Posterior vena cava (tissue), 2 donors: Measurements from ENCODE around the gene BTNL3. TPM values are rescaled to one million over a fixed set of nuclear protein-coding genes. Genes with fewer than 3 reads are reported as not detected.
"Not testable (repeated sequence)": the region's sequence is repeated elsewhere in the genome, so short reads cannot be mapped to it uniquely, and the experiment has no call there.

Source experiments
- DNase-seq: peaks from one replicate; pipeline ENCODE4 v3.0.0-alpha.2; 2020; ENCODE audit warnings: low spot score
- intact Hi-C, 2 donors: fragments of 100-400 bp; cut with DNase I; formaldehyde crosslinking; loops; one replicate each; pipeline versions ENCODE4 v1.14.1 to v1.14.2; 2022 to 2023
- long read RNA-seq, 2 donors: library from polyadenylated mRNA; unstranded; transcript quantifications; one replicate each; pipeline ENCODE4 v2.0.0, GENCODE V29; 2020 to 2021
- total RNA-seq, 2 donors: library from RNA; stranded (reverse); fragmentation: NEBNext Ultra II Directional; extraction: Animal tissue kit (Norgen Biotek cat#: 25700); gene quantifications; one replicate each; pipeline ENCODE4 v1.2.1, GENCODE V29; 2021
- donor health status: DM: yes; HTN: yes; CAD: no.
- donor health status: DM: yes; HTN: yes; CAD: no.

The BTNL3 gene, protein sequence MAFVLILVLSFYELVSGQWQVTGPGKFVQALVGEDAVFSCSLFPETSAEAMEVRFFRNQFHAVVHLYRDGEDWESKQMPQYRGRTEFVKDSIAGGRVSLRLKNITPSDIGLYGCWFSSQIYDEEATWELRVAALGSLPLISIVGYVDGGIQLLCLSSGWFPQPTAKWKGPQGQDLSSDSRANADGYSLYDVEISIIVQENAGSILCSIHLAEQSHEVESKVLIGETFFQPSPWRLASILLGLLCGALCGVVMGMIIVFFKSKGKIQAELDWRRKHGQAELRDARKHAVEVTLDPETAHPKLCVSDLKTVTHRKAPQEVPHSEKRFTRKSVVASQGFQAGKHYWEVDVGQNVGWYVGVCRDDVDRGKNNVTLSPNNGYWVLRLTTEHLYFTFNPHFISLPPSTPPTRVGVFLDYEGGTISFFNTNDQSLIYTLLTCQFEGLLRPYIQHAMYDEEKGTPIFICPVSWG
- total RNA-seq, result not detected
- long read RNA-seq, donor 1, result 0 reads
- long read RNA-seq, donor 2, result 0 reads

DNA sequence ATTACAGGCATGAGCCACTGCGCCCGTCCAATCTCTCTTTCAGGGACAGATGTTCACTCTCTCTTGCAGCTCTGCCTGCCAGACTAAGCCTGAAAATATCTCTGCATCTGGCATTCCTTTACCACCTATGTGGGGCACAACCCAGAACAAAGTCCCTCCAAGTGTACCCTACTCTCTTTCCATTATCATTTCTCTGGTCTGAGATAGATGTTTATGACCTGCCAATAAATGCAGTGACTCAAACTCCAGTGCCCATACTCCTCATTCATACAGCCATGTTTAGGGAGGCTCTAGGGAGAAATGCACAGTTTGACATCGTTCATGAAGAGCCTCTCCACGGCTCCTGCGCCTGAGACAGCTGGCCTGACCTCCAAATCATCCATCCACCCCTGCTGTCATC lies at the start of gene BTNL3:
BTNL3 (plus strand) TSS at position 255 of the 400 bp plus-strand sequence. CDS start 183 bp downstream, outside the sequence.
- DNase-seq, result no peak
- intact Hi-C loops, result no loop called here

DNA sequence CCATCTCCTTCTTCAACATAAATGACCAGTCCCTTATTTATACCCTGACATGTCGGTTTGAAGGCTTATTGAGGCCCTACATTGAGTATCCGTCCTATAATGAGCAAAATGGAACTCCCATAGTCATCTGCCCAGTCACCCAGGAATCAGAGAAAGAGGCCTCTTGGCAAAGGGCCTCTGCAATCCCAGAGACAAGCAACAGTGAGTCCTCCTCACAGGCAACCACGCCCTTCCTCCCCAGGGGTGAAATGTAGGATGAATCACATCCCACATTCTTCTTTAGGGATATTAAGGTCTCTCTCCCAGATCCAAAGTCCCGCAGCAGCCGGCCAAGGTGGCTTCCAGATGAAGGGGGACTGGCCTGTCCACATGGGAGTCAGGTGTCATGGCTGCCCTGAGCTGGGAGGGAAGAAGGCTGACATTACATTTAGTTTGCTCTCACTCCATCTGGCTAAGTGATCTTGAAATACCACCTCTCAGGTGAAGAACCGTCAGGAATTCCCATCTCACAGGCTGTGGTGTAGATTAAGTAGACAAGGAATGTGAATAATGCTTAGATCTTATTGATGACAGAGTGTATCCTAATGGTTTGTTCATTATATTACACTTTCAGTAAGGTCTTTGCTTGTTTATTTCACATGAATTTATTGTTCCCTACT lies 38.2 kb upstream of the BTNL3 start:
- intact Hi-C loops, result no loop called here
- no peak for DNase-seq

DNA sequence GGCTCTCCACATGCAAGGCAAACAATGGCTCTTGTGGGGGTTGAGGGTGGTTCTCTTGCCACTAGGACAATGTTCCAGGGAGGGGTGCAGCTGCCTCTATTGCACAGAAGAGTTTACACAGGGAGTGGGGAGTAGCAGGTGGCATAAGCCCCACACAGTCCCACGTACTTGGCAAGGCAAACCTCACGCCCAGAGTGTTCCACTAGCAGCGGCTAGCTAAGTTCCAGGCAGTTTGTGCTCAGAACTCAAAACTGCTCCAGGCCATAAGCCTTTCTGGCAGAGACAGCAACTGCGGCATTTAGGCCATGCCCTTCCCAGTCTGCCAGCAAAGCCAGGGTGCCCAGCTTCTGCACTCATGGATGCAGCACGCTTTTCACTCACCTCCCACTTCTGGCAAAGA lies 29.0 kb upstream of the BTNL3 start:
- no peak for DNase-seq
- intact Hi-C loops, result no loop called here

DNA sequence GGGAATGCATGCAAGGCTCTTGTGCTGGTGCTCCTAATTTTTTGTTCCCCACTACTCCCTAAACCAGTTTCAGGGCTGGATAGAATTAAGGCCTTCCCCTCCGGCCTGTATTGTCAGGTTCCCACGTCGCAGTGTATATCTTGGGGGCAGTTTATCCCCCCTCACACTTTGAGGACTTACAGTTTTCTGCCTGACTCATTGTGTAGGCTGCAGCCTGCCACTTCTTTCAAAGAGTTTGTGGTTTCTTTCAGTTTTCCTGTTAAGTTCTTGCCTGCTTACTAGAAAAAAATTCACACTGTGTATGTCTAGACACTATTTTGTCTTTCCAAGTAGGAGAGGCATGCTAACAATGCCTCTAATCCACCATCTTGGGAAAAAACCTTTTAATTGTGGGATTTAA lies 28.4 kb upstream of the BTNL3 start:
- DNase-seq, result no peak
- intact Hi-C loops, result no loop called here

DNA sequence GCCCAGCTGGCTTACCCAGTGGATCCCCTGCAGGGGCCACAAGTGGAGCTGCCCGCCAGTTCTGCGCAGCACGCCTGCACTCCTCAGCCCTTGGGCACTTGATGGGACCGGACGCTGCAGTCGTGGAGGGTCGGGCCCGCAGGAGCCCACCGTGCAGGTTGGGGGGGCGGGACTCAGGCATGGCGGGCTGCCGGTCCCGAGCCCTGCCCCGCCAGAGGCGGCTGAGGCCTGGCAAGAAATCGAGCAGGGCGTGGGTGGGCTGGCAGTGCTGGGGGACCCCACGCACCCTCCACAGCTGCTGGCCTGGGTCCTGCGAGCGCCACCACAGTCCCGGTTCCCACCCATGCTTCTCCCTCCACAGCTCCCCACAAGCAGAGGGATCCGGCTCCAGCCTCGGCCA lies 19.2 kb upstream of the BTNL3 start:
- intact Hi-C loops, result no loop called here
- DNase-seq, result no peak

DNA sequence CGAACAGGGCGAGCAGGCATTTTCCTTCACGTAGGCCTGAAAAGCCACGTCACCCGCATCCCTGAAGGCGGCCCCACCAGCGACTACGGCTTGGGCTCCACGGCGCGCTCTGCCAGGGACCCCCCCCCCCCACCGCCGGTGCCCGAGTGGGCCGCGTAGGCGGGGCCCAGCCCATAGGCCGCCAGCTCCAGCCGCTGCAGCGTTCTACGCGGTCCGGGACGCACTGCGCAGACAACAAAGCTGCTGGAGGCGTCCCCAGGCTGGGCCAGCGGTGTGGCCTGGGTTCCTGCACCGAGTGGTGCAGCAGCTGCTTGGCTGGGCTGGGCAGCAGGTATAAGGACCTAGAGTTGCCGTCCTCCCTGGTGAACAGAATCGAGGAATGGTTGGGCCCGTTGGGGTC lies 18.3 kb upstream of the BTNL3 start:
- intact Hi-C loops, result no loop called here
- no peak for DNase-seq

DNA sequence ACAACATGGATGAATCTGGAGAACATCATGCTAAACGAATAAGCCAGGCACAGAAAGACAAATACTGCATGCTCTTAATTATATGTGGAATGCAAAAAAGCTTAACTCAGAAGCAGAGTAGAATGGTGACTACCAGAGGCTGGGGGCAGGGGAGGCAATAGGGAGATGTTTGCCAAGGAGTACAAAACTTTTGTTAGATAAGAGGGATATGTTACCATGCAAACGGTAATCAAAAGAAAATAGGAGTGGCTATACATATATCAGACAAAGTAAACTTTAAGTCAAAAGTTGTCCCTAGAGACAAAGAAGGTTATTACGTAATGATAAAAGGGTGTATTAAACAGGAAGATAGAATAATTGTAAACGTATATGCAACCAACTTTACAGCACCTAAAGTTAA lies 17.8 kb upstream of the BTNL3 start:
- DNase-seq, result no peak
- intact Hi-C loops, result no loop called here

DNA sequence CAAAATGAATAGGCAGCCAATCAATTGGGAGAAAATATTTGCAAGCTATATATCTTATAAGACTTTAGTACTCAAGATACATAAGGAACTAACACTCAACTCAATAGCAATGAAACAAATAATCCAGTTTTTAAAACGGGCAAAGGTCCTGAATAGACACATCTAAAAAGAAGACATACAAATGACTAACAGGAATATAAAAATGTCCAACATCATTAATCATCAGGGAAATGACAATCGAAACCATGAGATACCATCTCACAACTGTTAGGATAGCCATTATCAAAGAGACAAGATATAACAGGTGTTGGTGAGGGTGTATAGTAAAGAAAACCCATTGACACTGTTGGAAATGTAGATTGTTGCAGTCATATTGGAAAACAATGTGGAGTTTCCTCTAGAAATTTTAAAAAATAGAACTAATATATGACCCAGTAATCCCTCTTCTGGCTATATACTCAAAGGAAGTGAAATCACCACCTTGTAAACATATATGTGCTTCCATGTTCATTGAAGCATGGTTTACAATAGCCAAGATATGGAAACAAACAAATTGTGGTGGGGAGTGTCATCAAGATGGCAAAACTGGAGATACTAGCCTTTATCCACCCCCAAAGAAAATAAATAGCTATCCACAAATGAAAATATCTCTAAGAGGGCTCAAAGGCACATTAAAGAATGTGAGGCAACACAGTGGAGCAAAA lies 13.9 kb upstream of the BTNL3 start:
- DNase-seq, result no peak
- intact Hi-C loops, result no loop called here

DNA sequence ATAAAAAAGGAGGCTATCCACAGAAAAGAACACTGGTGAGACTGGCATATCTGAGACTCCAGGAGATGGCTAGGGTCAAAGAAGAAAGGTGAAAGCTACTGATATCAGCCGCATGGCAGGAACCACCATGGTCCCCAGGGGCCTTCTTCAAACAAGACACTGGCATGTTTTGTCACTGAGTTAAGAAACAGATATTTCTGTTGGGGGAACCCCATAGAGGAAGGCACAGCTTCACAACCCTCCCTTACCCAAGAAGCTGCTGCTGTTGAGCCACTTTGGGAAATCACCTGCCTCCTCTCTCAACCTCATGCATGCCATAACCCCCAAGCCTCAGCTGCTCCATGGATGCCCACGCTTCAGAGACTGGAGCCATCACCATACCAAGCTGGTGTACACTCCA lies 13.3 kb upstream of the BTNL3 start:
- DNase-seq, result no peak
- intact Hi-C loops, result no loop called here

DNA sequence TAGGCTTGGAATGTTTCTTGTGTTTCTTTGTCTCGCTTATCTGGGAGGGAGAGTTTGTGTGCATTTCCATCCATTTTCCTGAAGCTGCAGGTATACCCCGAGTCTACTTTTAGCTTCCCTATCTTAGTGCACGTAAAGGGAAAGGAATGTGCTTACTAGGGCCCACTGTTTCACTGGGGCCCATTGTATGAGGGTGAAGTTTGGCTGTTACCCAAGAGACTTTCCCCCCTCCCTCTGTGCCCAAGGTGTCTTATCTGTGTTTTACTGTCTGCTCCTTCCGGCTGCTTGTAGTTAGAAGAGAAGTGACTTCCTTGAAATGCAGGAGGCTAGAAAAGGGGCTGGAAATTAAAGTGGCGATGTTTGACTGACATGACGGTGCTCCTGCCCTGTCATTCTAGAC lies 12.1 kb upstream of the BTNL3 start:
- DNase-seq, result no peak
- intact Hi-C loops, result no loop called here

DNA sequence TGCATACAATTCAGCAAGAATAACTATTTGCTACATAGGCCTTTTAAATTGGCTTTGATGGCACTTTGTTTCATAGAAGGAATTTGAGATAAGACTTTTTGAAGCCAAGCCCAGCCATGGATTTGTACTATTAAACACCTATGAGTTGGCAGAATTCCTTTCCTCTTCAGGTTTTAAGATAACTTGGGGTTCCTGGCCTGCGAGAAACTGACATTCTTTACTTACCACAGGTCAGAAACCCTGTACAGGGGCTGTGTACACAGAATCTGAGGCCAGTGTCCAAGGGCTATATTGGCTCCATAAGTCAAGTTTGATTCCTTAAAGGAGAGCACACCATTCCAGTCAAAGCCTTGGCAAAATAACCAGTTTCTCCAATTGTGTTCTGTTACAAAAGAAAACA lies 10.8 kb upstream of the BTNL3 start:
- intact Hi-C loops, result no loop called here
- no peak for DNase-seq

DNA sequence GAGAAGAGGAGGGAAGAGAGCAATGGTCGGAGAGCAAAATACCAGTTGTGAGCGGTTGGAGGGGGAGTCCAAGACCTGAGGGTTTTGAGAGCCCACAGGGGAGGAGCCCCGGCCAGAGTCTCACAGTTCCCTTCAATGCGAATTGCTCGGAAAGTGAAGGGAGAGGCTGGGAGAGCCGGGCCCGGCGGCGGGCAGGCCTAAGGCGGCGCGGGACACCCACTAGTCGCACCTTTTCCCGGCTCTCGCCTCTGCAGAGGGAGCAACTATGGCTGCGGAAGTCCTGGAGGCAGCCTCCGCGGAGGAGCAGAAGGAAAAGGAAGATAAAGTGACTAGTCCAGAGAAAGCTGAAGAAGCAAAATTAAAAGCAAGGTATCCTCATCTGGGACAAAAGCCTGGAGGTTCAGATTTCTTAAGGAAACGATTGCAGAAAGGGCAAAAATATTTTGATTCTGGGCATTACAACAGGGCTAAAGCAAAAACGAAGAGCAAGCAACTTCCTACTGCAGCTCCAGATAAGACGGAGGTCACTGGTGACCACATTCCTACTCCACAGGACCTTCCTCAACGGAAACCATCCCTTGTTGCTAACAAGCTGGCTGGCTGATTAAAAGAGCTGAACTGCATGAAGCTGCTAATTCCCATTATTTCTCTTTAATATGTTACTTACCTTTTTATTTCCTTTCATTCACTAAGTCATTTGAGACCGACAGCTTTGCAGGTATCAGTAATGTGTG lies 6.5 kb upstream of the BTNL3 start:
- DNase-seq, result no peak
- intact Hi-C loops, result no loop called here

DNA sequence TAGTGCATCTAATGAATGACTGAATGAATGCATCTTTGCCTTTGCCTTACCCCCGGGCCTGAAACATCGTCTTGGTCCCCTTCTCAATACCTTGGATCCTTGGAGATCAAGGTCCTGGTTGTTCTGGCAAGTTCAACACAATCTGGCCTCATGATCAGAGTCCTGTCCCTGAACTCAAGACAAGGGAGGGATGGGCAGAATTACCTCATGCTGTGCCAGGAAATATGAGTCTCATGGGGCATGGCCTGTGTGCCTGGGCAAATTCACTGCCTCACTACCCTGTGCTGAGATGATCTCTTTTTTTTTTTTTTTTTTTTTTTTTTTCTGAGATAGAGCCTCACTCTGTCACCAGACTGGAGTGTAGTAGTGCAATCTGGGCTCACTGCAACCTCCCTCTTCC lies 630 bp upstream of the BTNL3 start:
- intact Hi-C loops, result no loop called here
- no peak for DNase-seq

DNA sequence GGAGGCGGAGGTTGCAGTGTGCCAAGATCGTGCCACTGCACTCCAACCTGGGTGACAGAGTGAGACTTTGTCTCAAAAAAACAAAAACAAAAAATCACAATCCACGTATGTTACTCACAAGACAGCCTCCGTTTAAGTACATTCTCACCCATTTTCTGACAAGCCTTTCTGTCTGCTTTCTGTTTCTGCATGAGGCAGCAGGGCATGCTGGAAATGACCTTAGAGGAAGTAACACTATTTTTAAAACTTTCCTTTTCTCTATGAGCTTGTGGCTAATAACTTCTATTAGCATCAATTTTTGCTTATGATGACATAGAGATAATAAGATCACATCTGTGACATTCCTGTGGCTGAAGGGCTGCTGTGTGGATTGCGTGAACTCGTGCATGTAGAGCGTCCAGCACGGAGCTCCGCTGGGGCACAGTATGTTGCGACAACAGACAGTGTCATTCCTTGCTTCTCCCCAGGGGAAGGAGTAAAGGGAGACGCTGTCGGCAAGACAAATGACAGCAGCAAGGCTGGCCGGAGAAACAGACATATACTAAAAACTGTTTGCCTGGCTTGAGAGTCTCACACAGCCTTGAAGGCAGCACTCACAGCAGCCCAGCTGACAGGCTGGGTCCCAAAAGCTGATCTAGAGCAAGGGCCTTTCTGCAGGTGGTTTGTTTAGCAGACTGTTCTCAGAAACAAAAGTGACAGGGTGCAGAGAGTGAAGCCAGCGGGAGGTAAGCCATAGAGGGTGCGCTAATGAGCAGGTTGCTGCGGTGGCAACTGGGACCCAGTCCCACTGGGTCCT lies 1.6 kb downstream of the BTNL3 start:
- DNase-seq, result no peak
- intact Hi-C loops, result no loop called here

DNA sequence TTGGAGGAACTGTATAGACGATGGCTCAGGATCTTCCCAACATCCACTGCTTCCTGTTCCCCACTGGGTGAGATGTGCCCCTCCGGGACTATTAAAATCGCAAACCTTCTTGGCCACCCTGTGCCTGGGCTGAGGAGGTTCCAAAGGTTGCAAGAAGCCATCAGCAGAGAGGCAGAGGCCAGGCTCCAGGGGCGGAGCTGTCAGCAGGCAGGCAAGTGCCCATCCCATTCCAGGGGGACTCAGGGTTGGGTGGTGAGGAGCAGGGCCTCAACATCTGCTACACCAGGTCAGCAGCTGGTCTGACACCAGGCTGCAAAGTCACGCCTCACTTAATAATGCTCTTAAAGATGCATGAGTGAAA lies 2.2 kb downstream of the BTNL3 start:
- intact Hi-C loops, result no loop called here

DNA sequence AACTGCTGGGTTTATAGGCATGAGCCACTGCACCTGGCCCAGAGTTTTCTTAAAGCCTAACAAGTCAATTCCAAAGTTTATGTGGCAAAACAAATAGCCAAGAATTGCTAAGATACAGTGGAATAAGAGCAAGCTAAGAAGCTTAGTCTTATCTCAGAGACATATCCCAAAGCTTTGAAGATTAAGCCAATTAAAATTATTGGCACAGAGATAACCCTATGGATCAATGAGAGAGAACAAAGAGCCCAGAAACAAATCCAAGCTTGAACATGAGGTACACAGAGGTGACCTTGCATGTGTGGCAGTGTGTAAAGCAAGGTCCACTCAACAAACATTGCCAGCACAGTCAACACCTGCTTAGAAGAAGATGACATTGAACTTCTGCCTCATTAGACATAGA lies 13.3 kb downstream of the BTNL3 start:
- DNase-seq, result no peak
- intact Hi-C loops, result no loop called here

More for the DNA sequence above, 2.2 kb downstream of the BTNL3 start:
- DNase-seq, result no peak

DNA sequence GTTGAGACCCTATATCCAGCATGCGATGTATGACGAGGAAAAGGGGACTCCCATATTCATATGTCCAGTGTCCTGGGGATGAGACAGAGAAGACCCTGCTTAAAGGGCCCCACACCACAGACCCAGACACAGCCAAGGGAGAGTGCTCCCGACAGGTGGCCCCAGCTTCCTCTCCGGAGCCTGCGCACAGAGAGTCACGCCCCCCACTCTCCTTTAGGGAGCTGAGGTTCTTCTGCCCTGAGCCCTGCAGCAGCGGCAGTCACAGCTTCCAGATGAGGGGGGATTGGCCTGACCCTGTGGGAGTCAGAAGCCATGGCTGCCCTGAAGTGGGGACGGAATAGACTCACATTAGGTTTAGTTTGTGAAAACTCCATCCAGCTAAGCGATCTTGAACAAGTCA lies 17.1 kb downstream of the BTNL3 start:
- DNase-seq, result no peak
- intact Hi-C loops, result loop anchor here in 1 of 2 donors (1.0 kb wide), 1 partner anchor 58 kb away; no protein-coding TSS in a partner anchor

DNA sequence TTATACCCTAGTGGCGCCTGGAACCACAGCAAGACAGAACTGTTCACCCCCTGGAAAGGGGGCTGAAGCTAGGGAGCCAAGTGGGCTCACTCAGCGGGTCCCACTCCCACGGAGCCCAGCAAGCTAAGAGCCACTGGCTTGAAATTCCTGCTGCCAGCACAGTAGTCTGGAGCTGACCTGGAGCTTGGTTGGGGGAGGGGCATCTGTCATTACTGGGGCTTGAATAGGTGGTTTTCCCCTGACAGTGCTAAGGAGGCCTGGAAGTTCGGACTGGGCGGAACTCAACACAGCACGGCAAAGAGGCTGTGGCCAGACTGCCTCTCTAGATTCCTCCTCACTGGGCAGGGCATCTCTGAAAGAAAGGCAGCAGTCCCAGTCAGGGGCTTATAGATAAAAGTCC lies 19.5 kb downstream of the BTNL3 start:
- intact Hi-C loops, result no loop called here
- no peak for DNase-seq

DNA sequence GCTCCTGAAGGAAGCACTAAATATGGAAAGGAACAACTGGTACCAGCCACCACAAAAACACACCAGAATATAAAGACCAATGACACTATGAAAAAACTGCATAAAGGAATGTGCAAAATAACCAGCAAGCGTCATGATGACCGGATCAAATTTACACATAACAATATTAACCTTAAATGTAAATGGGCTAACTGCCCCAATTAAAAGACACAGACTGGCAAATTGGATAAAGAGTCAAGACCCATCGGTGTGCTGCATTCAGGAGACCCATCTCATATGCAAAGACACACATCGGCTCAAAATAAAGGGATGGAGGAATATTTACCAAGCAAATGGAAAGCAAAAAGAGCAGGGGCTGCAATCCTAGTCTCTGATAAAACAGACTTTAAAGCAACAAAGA lies 21.4 kb downstream of the BTNL3 start:
- DNase-seq, intact Hi-C loops: not testable (repeated sequence)
